ENCODE measurements around the gene SUMF1.

The SUMF1 gene

DNA sequence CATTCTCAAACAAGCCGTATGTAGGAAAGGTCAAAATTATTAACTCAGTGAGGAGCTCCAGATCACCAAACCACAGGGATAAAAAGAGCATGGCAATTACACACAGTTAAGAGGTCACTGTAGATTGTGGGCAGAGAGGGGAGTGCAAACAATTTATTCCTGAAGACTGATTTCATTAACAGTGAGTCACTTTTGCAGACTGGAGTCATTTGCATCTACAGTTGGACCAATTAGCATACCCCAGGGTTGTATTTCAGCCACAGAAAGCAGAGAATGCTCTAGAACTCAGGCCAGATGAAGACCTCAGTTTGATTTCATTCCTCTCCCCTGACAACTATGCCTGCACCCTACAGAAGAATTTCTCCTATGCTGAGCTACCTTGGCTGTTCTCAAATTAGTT lies 123.8 kb downstream of the SUMF1 start:
- DNase-seq (ENCODE audit: low read depth), result peak; percentile 63
- H3K9ac ChIP-seq (ENCODE audit: low read length), result no peak overlapping the region
- no peak overlapping the region for H3K4me3 ChIP-seq (ENCODE audit: low read length)
- H3K9me3 ChIP-seq (ENCODE audit: control insufficient read depth, low read length), result no peaks in the 10 kb centered on the region
- H3K4me1 ChIP-seq (ENCODE audit: control insufficient read depth, insufficient read depth, low read length), result peaks cover 23% of the 10 kb centered on the region
- H3K27me3 ChIP-seq (replicated peaks; ENCODE audit: control insufficient read depth, insufficient read depth, low read length), result no peaks in the 10 kb centered on the region
- H3K36me3 ChIP-seq (ENCODE audit: control insufficient read depth, insufficient read depth, low read length, severe bottlenecking), result no peaks in the 10 kb centered on the region

DNA sequence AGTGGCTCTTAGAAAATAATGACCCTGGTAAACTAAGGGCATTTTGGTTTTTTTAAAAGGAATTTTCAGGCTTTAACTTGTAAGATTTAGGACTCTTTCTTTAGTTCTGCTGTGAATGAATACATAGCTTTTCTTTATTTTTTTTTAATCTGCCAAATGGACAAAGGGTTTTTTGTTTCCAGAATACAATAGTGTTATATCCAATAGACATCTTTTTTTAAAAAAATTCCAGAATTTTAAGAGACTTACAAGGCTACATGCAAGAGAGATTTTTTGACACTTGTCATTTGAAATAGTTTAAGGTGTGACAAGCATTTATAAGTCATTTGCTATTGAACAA lies 125.8 kb downstream of the SUMF1 start:
- no peak for DNase-seq (ENCODE audit: low read depth)
- peak overlapping the region; percentile 18 for H3K9ac ChIP-seq (ENCODE audit: low read length)
- no peak overlapping the region for H3K4me3 ChIP-seq (ENCODE audit: low read length)
- H3K36me3 ChIP-seq (ENCODE audit: control insufficient read depth, insufficient read depth, low read length, severe bottlenecking), result no peaks in the 10 kb centered on the region
- no peaks in the 10 kb centered on the region for H3K9me3 ChIP-seq (ENCODE audit: control insufficient read depth, low read length)
- peaks cover 34% of the 10 kb centered on the region for H3K4me1 ChIP-seq (ENCODE audit: control insufficient read depth, insufficient read depth, low read length)
- no peaks in the 10 kb centered on the region for H3K27me3 ChIP-seq (replicated peaks; ENCODE audit: control insufficient read depth, insufficient read depth, low read length)

DNA sequence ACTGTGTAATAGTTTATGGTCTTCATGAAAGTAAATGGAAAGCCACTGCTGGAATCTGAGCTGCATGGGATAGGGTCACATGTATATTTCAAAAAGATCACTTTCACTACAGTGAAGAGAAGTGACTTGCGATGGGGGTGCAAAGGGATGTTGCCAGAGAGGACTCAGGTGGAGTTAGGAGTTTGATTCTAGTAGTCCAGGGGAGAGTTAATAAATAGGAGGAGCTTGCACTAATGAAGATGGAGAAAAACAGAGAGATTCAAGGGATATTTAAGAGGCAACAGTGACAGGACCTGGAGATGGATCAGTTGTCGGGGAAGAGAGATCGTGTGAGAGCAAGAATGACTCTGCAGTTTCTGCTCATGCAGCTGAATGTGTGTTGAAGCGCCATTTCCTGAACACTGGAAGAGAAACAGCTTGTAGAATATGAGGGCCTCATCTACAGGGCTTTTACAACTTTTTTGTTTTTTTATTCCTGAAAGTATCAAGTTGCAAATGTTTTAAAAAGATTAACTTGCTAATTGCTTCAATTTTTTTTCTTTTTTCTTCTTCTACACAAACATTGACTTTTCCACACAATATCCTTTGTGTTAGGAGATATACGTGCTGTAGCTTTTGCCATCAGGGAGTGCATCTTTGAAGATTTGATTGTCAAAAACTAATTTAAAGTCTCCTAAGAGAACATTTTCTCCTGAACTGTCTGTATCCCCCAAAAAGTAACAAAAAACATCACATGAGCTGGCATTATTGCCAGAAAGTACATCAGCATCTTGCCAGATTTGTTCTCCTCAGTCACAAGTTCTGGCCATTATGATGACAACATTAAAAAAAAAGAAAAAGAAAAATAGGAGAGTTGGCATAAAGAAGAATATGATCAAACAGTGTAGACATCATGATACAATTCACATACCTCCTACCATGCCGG lies 126.4 kb downstream of the SUMF1 start:
- H3K4me3 ChIP-seq (ENCODE audit: low read length), result no peak overlapping the region
- peak overlapping the region; percentile 49 for H3K9ac ChIP-seq (ENCODE audit: low read length)
- H3K4me1 ChIP-seq (ENCODE audit: control insufficient read depth, insufficient read depth, low read length), result peaks cover 39% of the 10 kb centered on the region
- H3K9me3 ChIP-seq (ENCODE audit: control insufficient read depth, low read length), result no peaks in the 10 kb centered on the region
- no peaks in the 10 kb centered on the region for H3K36me3 ChIP-seq (ENCODE audit: control insufficient read depth, insufficient read depth, low read length, severe bottlenecking)
- DNase-seq (ENCODE audit: low read depth), result no peak
- no peaks in the 10 kb centered on the region for H3K27me3 ChIP-seq (replicated peaks; ENCODE audit: control insufficient read depth, insufficient read depth, low read length)

DNA sequence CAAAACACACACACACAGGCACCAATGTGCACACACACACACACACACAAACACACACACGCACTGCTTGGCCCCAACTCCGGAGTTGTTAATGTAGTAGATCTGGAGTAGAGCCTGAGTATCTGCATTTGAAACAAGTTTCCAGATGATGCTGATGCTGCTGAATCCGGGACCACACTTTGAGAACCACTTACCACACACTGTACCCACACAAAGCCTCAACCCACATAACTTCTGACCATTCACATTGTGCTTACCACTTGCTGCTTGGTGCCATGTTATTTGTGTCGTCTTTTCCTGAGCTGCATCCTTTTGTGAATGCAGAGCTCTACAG lies 127.0 kb downstream of the SUMF1 start:
- Histone ChIP-seq H3K4me1 (ENCODE audit: control insufficient read depth, insufficient read depth, low read length) (peaks cover 39% of the 10 kb centered on the region), H3K36me3 (ENCODE audit: control insufficient read depth, insufficient read depth, low read length, severe bottlenecking) (no peaks in the 10 kb centered on the region), H3K9me3 (ENCODE audit: control insufficient read depth, low read length) (no peaks in the 10 kb centered on the region), H3K4me3 (ENCODE audit: low read length) (no peak overlapping the region), H3K9ac (ENCODE audit: low read length) (peak overlapping the region; percentile 49), H3K27me3 (replicated peaks; ENCODE audit: control insufficient read depth, insufficient read depth, low read length) (no peaks in the 10 kb centered on the region)
- DNase-seq (ENCODE audit: low read depth), result no peak

DNA sequence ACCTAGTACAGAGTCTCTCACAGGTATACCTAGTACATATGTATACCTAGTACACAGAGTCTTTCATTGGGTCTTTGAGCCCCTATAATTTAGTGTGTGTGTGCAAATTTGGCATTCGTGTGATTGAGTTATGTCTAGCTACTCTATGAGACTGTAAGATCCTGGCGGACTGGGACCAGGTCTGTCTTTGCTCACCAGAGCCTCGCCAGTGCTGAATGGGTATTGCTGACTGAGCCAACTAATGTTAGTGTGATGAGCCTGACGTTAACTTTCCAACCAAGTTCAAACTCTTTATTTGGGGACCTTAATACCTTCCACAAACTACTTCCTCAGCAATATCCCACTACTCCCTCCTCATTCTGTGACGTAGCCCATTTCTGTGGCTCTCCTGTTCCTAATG lies 128.3 kb downstream of the SUMF1 start:
- Histone ChIP-seq H3K36me3 (ENCODE audit: control insufficient read depth, insufficient read depth, low read length, severe bottlenecking) (no peaks in the 10 kb centered on the region), H3K4me1 (ENCODE audit: control insufficient read depth, insufficient read depth, low read length) (peaks cover 39% of the 10 kb centered on the region), H3K9ac (ENCODE audit: low read length) (no peak overlapping the region), H3K9me3 (ENCODE audit: control insufficient read depth, low read length) (no peaks in the 10 kb centered on the region), H3K27me3 (replicated peaks; ENCODE audit: control insufficient read depth, insufficient read depth, low read length) (no peaks in the 10 kb centered on the region), H3K4me3 (ENCODE audit: low read length) (no peak overlapping the region)
- no peak for DNase-seq (ENCODE audit: low read depth)

DNA sequence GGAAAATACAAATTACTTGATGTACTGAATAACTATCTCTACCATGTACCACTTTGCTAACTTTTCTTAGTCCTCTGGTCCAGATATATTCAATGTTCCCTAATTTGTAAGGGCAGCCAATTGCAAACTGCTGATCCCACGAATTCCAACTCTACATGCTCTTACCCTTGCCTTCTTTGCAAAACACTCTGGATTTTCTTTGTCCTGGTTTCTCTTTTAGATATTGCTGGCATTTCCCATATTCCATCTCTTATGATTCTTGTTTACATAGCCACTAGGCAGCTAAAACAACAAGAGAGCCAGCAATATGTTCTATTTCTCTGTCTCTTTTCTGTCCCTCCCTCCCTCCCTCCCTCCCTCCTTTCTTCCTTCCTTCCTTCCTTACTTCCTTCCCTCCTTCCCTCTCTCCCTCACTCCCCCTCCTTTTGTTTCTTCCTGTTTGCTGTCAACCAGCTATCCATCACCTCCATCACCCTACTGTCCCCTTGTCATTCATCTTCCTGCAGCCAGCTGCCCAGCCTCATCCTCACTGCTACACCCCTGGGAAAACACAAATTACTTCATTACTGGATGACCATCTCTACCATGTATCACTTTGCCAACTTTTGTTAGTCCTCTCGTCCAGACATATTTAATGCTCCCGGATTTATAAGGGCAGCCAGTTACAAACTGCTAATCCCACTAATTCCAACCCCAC lies 130.1 kb downstream of the SUMF1 start:
- Histone ChIP-seq H3K27me3 (replicated peaks; ENCODE audit: control insufficient read depth, insufficient read depth, low read length) (no peaks in the 10 kb centered on the region), H3K4me3 (ENCODE audit: low read length) (no peak overlapping the region), H3K9me3 (ENCODE audit: control insufficient read depth, low read length) (no peaks in the 10 kb centered on the region), H3K36me3 (ENCODE audit: control insufficient read depth, insufficient read depth, low read length, severe bottlenecking) (no peaks in the 10 kb centered on the region), H3K9ac (ENCODE audit: low read length) (peak overlapping the region; percentile 6), H3K4me1 (ENCODE audit: control insufficient read depth, insufficient read depth, low read length) (peaks cover 28% of the 10 kb centered on the region)
- DNase-seq (ENCODE audit: low read depth), result no peak

DNA sequence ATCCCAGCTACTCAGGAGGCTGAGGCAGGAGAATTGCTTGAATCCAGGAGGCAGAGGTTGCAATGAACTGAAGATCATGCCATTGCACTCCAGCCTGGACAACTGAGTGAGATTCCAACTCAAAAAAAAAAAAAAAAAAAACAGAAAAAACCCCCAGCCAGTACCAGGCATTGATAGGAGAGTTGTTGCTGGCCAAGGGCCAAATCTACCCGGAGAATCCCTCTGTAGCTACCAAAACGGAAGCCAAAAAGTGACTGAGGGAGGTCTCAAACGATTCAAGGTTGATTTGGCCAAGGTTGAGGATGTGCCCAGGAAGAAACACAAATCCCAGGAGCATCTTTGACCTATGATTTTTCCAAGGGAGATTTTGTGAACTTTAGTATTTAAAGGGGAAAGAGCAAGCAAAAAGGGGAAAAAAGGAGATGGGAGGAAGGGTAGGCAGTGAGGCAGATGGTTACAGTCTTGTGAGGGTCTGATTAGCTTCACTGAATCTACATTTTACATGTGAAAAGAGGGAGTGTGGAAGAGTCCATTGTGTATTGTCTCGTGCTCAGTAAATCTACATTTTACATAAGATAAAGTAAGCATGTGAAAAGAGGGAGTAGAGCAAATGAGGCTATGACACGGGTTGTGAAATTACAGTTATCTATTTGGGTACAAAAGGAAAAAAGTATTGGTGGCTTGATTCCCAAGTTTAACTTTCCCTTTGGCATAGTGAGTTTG lies 131.1 kb downstream of the SUMF1 start:
- peaks cover 25% of the 10 kb centered on the region for H3K4me1 ChIP-seq (ENCODE audit: control insufficient read depth, insufficient read depth, low read length)
- no peak overlapping the region for H3K4me3 ChIP-seq (ENCODE audit: low read length)
- no peaks in the 10 kb centered on the region for H3K9me3 ChIP-seq (ENCODE audit: control insufficient read depth, low read length)
- no peak for DNase-seq (ENCODE audit: low read depth)
- H3K27me3 ChIP-seq (replicated peaks; ENCODE audit: control insufficient read depth, insufficient read depth, low read length), result no peaks in the 10 kb centered on the region
- no peak overlapping the region for H3K9ac ChIP-seq (ENCODE audit: low read length)
- no peaks in the 10 kb centered on the region for H3K36me3 ChIP-seq (ENCODE audit: control insufficient read depth, insufficient read depth, low read length, severe bottlenecking)

DNA sequence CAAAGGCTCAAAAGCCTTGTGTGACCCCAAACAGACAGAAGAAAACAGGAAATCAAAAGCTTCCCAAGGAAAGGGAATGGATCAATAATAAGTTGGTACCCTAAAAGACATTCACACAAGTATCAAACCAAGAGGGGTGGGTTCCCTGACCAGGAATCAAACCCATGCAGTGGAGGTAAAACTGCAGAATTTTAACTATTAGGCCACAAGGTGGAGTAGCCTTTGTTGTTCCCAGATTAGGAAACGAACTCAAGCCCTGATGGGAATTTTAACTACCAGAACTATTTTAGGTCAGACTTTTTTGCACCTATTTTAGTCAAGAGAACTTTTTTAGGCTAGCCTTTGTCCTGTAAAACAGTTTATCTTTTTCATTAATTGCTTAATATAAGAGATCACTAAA lies 132.5 kb downstream of the SUMF1 start:
- H3K9me3 ChIP-seq (ENCODE audit: control insufficient read depth, low read length), result no peaks in the 10 kb centered on the region
- no peak for DNase-seq (ENCODE audit: low read depth)
- H3K36me3 ChIP-seq (ENCODE audit: control insufficient read depth, insufficient read depth, low read length, severe bottlenecking), result no peaks in the 10 kb centered on the region
- H3K4me3 ChIP-seq (ENCODE audit: low read length), result no peak overlapping the region
- peaks cover 16% of the 10 kb centered on the region for H3K4me1 ChIP-seq (ENCODE audit: control insufficient read depth, insufficient read depth, low read length)
- H3K9ac ChIP-seq (ENCODE audit: low read length), result no peak overlapping the region
- no peaks in the 10 kb centered on the region for H3K27me3 ChIP-seq (replicated peaks; ENCODE audit: control insufficient read depth, insufficient read depth, low read length)

DNA sequence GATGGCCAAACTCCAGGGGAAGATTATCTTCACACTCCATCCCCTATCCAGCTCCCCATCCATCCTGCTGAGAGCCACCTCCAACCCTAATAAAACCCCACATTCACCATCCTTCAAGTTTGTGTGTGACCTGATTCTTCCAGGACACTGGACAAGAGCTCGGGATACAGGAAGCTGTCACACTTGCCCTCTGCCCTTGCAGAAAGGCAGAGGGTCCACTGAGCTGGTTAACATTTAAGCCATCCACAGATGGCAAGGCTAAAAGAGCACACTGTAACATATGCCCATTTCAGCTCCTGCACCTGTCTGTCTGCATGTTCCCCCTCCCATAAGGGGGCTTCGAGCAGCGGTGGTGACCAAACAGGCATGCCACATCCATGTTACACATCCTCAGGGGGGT lies 134.1 kb downstream of the SUMF1 start:
- no peak for DNase-seq (ENCODE audit: low read depth)
- Histone ChIP-seq H3K9ac (ENCODE audit: low read length) (no peak overlapping the region), H3K36me3 (ENCODE audit: control insufficient read depth, insufficient read depth, low read length, severe bottlenecking) (no peaks in the 10 kb centered on the region), H3K4me1 (ENCODE audit: control insufficient read depth, insufficient read depth, low read length) (peaks cover 16% of the 10 kb centered on the region), H3K27me3 (replicated peaks; ENCODE audit: control insufficient read depth, insufficient read depth, low read length) (no peaks in the 10 kb centered on the region), H3K4me3 (ENCODE audit: low read length) (no peak overlapping the region), H3K9me3 (ENCODE audit: control insufficient read depth, low read length) (no peaks in the 10 kb centered on the region)

DNA sequence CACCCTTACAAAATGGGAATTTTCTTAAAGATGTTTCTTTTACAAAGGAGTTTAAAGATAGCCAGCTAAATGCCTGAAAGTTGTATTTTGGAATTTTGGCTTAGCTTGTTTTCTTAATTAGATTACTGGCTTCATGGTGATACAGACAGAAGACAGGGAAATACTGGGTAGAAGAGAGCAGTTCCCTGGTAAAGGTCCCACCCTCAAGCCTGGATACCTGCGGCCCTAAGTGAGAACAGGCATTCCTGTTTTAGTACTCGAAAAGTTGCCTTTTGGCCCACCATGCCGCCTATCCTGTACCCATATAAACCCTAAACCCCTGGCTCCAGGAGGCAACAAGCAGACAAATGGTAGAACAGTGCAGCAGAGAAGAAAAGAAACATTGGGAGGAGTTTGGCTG lies 134.5 kb downstream of the SUMF1 start:
- Histone ChIP-seq H3K9me3 (ENCODE audit: control insufficient read depth, low read length) (no peaks in the 10 kb centered on the region), H3K27me3 (replicated peaks; ENCODE audit: control insufficient read depth, insufficient read depth, low read length) (no peaks in the 10 kb centered on the region), H3K36me3 (ENCODE audit: control insufficient read depth, insufficient read depth, low read length, severe bottlenecking) (no peaks in the 10 kb centered on the region), H3K9ac (ENCODE audit: low read length) (no peak overlapping the region), H3K4me3 (ENCODE audit: low read length) (no peak overlapping the region), H3K4me1 (ENCODE audit: control insufficient read depth, insufficient read depth, low read length) (peaks cover 16% of the 10 kb centered on the region)
- no peak for DNase-seq (ENCODE audit: low read depth)

DNA sequence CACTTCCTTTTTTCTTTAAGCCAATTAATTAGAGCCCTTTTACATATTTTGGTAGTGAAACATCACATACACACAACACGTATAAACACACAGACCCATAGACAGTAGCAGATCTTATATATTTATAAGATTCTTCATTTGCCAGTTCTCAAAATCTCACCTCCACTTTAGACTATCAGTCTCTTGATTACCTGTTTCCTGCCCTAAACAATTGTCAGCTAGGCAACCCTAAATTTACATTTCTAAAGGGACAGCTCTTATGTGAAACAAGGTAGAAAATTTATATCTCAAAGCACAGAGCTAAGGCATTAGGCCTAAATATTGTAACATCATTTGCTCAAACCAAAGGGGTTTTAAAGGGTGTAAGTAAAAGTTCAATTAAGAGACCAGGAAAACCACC lies 135.0 kb downstream of the SUMF1 start:
- DNase-seq (ENCODE audit: low read depth), result no peak
- H3K4me1 ChIP-seq (ENCODE audit: control insufficient read depth, insufficient read depth, low read length), result peaks cover 11% of the 10 kb centered on the region
- no peak overlapping the region for H3K9ac ChIP-seq (ENCODE audit: low read length)
- H3K4me3 ChIP-seq (ENCODE audit: low read length), result no peak overlapping the region
- no peaks in the 10 kb centered on the region for H3K27me3 ChIP-seq (replicated peaks; ENCODE audit: control insufficient read depth, insufficient read depth, low read length)
- H3K9me3 ChIP-seq (ENCODE audit: control insufficient read depth, low read length), result peaks cover 1% of the 10 kb centered on the region
- no peaks in the 10 kb centered on the region for H3K36me3 ChIP-seq (ENCODE audit: control insufficient read depth, insufficient read depth, low read length, severe bottlenecking)
